ENCODE results near the gene PCF11. TPM values are rescaled to one million over a fixed set of nuclear protein-coding genes. Genes with fewer than 3 reads are reported as not detected.

Gene PCF11
- total and polyA plus RNA-seq, 3 experiments from 2014 or later = 34.2 to 63.7 (median 58.8) TPM

GRCh38 chr11:83139310-83139709 lies 17.6 kb upstream of the PCF11 start:
- H3K4me1 ChIP-seq (ENCODE audit: insufficient read depth, low read length) = no peaks in the 10 kb centered on the region
- CTCF ChIA-PET = no interaction called here

GRCh38 chr11:83140691-83141455 lies 16.1 kb upstream of the PCF11 start:
- no peaks in the 10 kb centered on the region for H3K27me3 ChIP-seq (ENCODE audit: insufficient read depth, low read length, poor library complexity, severe bottlenecking)
- H3K36me3 ChIP-seq (ENCODE audit: insufficient read depth, low read length) = no peaks in the 10 kb centered on the region
- POLR2A ChIA-PET = interaction anchor here (1.1 kb wide), 1 partner anchor 16 kb away, joined by 4 read pairs; the partner anchor contains the start of gene PCF11
- no peaks in the 10 kb centered on the region for H3K9me3 Mint-ChIP-seq
- no peaks in the 10 kb centered on the region for H3K9me3 ChIP-seq (ENCODE audit: low read length)
- H3K36me3 Mint-ChIP-seq = no peaks in the 10 kb centered on the region
- no peak overlapping the region for H3K27ac ChIP-seq (ENCODE audit: low read depth, low read length)
- no peaks in the 10 kb centered on the region for H3K4me1 ChIP-seq (ENCODE audit: insufficient read depth, low read length)
- no peak overlapping the region for H3K4me3 ChIP-seq (ENCODE audit: low read length)
- no peak for DNase-seq
- H3K27ac Mint-ChIP-seq = no peak overlapping the region
- no peak overlapping the region for H3K4me3 Mint-ChIP-seq
- CTCF ChIA-PET = no interaction called here
- no peaks in the 10 kb centered on the region for H3K4me1 Mint-ChIP-seq
- H3K27me3 Mint-ChIP-seq = peaks cover 0 to 3% of the 10 kb centered on the region in 2 donors

More at GRCh38 chr11:83139310-83139709, 17.6 kb upstream of the PCF11 start:
- DNase-seq = no peak
- Histone ChIP-seq H3K36me3 (ENCODE audit: insufficient read depth, low read length) (no peaks in the 10 kb centered on the region), H3K4me3 (ENCODE audit: low read length) (no peak overlapping the region), H3K27me3 (ENCODE audit: insufficient read depth, low read length, poor library complexity, severe bottlenecking) (no peaks in the 10 kb centered on the region), H3K9me3 (ENCODE audit: low read length) (no peaks in the 10 kb centered on the region), H3K27ac (ENCODE audit: low read depth, low read length) (no peak overlapping the region)
- Mint-ChIP-seq H3K36me3 (no peaks in the 10 kb centered on the region), H3K9me3 (no peaks in the 10 kb centered on the region), H3K4me1 (no peaks in the 10 kb centered on the region), H3K27ac (no peak overlapping the region), H3K27me3 (peaks cover 0 to 3% of the 10 kb centered on the region in 2 donors), H3K4me3 (no peak overlapping the region)
- POLR2A ChIA-PET = no interaction called here

GRCh38 chr11:83147895-83148294 lies 9.0 kb upstream of the PCF11 start:
- H3K9me3 Mint-ChIP-seq = no peaks in the 10 kb centered on the region
- no peaks in the 10 kb centered on the region for H3K27me3 Mint-ChIP-seq
- H3K27ac Mint-ChIP-seq = peak overlapping the region in 2 of 8 donors; percentile 40 to 52
- H3K9me3 ChIP-seq (ENCODE audit: low read length) = no peaks in the 10 kb centered on the region
- no peak overlapping the region for H3K4me3 ChIP-seq (ENCODE audit: low read length)
- H3K27me3 ChIP-seq (ENCODE audit: insufficient read depth, low read length, poor library complexity, severe bottlenecking) = no peaks in the 10 kb centered on the region
- no peak for DNase-seq
- CTCF ChIA-PET = no interaction called here
- no peaks in the 10 kb centered on the region for H3K4me1 ChIP-seq (ENCODE audit: insufficient read depth, low read length)
- H3K27ac ChIP-seq (ENCODE audit: low read depth, low read length) = no peak overlapping the region
- no peak overlapping the region for H3K4me3 Mint-ChIP-seq
- H3K4me1 Mint-ChIP-seq = no peaks in the 10 kb centered on the region
- no peaks in the 10 kb centered on the region for H3K36me3 Mint-ChIP-seq
- POLR2A ChIA-PET = interaction anchor here (0.9 to 1.1 kb wide), 2 partner anchors 8 to 10 kb away, joined by 3 to 4 read pairs; partner anchors contain the start of gene PCF11
- no peaks in the 10 kb centered on the region for H3K36me3 ChIP-seq (ENCODE audit: insufficient read depth, low read length)

GRCh38 chr11:83150450-83150849 lies 6.5 kb upstream of the PCF11 start:
- H3K4me3 Mint-ChIP-seq = no peak overlapping the region
- H3K27me3 Mint-ChIP-seq = no peaks in the 10 kb centered on the region
- no peaks in the 10 kb centered on the region for H3K9me3 Mint-ChIP-seq
- CTCF ChIA-PET = no interaction called here
- H3K36me3 Mint-ChIP-seq = no peaks in the 10 kb centered on the region
- Histone ChIP-seq H3K27me3 (ENCODE audit: insufficient read depth, low read length, poor library complexity, severe bottlenecking) (no peaks in the 10 kb centered on the region), H3K4me1 (ENCODE audit: insufficient read depth, low read length) (no peaks in the 10 kb centered on the region), H3K27ac (ENCODE audit: low read depth, low read length) (no peak overlapping the region), H3K9me3 (ENCODE audit: low read length) (no peaks in the 10 kb centered on the region), H3K4me3 (ENCODE audit: low read length) (no peak overlapping the region), H3K36me3 (ENCODE audit: insufficient read depth, low read length) (no peaks in the 10 kb centered on the region)
- POLR2A ChIA-PET = interaction anchor here (0.7 kb wide), 1 partner anchor 186 kb away, joined by 3 read pairs; no protein-coding TSS in a partner anchor
- DNase-seq = no peak
- H3K27ac Mint-ChIP-seq = no peak overlapping the region
- H3K4me1 Mint-ChIP-seq = peaks cover 3 to 4% (median 4%) of the 10 kb centered on the region in 3 donors

GRCh38 chr11:83151274-83151977 lies 5.5 kb upstream of the PCF11 start:
- H3K36me3 ChIP-seq (ENCODE audit: insufficient read depth, low read length) = no peaks in the 10 kb centered on the region
- ChIA-PET CTCF (no interaction called here), POLR2A (no interaction called here)
- Mint-ChIP-seq H3K27ac (no peak overlapping the region), H3K4me1 (peaks cover 4 to 8% (median 6%) of the 10 kb centered on the region in 3 donors), H3K27me3 (no peaks in the 10 kb centered on the region), H3K36me3 (peaks cover 0 to 6% (median 0%) of the 10 kb centered on the region in 3 donors), H3K9me3 (no peaks in the 10 kb centered on the region), H3K4me3 (no peak overlapping the region)
- no peaks in the 10 kb centered on the region for H3K27me3 ChIP-seq (ENCODE audit: insufficient read depth, low read length, poor library complexity, severe bottlenecking)
- no peaks in the 10 kb centered on the region for H3K9me3 ChIP-seq (ENCODE audit: low read length)
- H3K4me1 ChIP-seq (ENCODE audit: insufficient read depth, low read length) = no peaks in the 10 kb centered on the region
- H3K4me3 ChIP-seq (ENCODE audit: low read length) = no peak overlapping the region
- DNase-seq = no peak
- H3K27ac ChIP-seq (ENCODE audit: low read depth, low read length) = peak overlapping the region; percentile 7

- H3K27ac Mint-ChIP-seq = no peak overlapping the region
- DNase-seq = no peak
- no peaks in the 10 kb centered on the region for H3K27me3 ChIP-seq (ENCODE audit: insufficient read depth, low read length, poor library complexity, severe bottlenecking)
- H3K4me3 ChIP-seq (ENCODE audit: low read length) = no peak overlapping the region
- POLR2A ChIA-PET = no interaction called here
- no peaks in the 10 kb centered on the region for H3K4me1 ChIP-seq (ENCODE audit: insufficient read depth, low read length)
- H3K36me3 ChIP-seq (ENCODE audit: insufficient read depth, low read length) = no peaks in the 10 kb centered on the region
- peaks cover 4 to 8% (median 6%) of the 10 kb centered on the region in 3 donors for H3K4me1 Mint-ChIP-seq
- CTCF ChIA-PET = no interaction called here
- H3K9me3 ChIP-seq (ENCODE audit: low read length) = no peaks in the 10 kb centered on the region
- H3K27ac ChIP-seq (ENCODE audit: low read depth, low read length) = no peak overlapping the region
- peaks cover 0 to 11% (median 0%) of the 10 kb centered on the region in 3 donors for H3K36me3 Mint-ChIP-seq
- peak overlapping the region in 1 of 7 donors; percentile 40 for H3K4me3 Mint-ChIP-seq
- peaks cover 0 to 2% (median 0%) of the 10 kb centered on the region in 5 donors for H3K9me3 Mint-ChIP-seq
- peaks cover 0 to 3% of the 10 kb centered on the region in 2 donors for H3K27me3 Mint-ChIP-seq
Measured at GRCh38 chr11:83152264-83152663, 4.7 kb upstream of the PCF11 start.

- no peak overlapping the region for H3K27ac ChIP-seq (ENCODE audit: low read depth, low read length)
- no peaks in the 10 kb centered on the region for H3K9me3 ChIP-seq (ENCODE audit: low read length)
- Mint-ChIP-seq H3K4me1 (peaks cover 4 to 8% (median 6%) of the 10 kb centered on the region in 3 donors), H3K4me3 (no peak overlapping the region), H3K36me3 (peaks cover 0 to 25% (median 0%) of the 10 kb centered on the region in 3 donors), H3K9me3 (peaks cover 0 to 2% (median 0%) of the 10 kb centered on the region in 5 donors), H3K27ac (no peak overlapping the region), H3K27me3 (peaks cover 0 to 6% of the 10 kb centered on the region in 2 donors)
- ChIA-PET POLR2A (no interaction called here), CTCF (no interaction called here)
- no peak for DNase-seq
- H3K36me3 ChIP-seq (ENCODE audit: insufficient read depth, low read length) = no peaks in the 10 kb centered on the region
- H3K4me1 ChIP-seq (ENCODE audit: insufficient read depth, low read length) = no peaks in the 10 kb centered on the region
- no peak overlapping the region for H3K4me3 ChIP-seq (ENCODE audit: low read length)
- no peaks in the 10 kb centered on the region for H3K27me3 ChIP-seq (ENCODE audit: insufficient read depth, low read length, poor library complexity, severe bottlenecking)
Measured at GRCh38 chr11:83153764-83154163, 3.2 kb upstream of the PCF11 start.
